ENCODE data around the gene MMS19. TPM values are rescaled to one million over a fixed set of nuclear protein-coding genes. Genes with fewer than 3 reads are reported as not detected.

The MMS19 gene
- total RNA-seq, 2 experiments from 2014 or later, result 96.2 to 97.0 TPM

DNA sequence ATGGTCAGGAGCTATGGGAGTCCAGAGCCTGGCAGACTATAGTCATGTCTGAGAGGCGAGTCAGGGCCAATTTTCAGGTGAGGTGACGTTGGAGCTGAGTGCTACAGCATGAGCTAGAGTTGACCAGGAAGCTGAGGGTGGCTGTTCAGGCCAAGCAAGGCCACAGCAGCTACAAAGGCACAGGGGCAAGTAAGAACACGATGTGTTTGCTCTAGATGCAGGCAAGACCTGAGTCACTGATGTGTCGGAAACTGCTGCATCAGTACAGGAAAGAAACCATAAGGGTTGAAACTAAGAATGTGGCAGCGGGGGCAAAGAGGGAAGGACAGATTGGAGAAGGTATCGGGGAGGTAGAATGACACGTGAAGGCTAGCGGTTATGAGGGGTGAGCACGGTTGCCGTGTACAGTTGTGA, 85.3 kb downstream of the MMS19 start:
- H3K9me3 Mint-ChIP-seq, result no peaks in the 10 kb centered on the region

DNA sequence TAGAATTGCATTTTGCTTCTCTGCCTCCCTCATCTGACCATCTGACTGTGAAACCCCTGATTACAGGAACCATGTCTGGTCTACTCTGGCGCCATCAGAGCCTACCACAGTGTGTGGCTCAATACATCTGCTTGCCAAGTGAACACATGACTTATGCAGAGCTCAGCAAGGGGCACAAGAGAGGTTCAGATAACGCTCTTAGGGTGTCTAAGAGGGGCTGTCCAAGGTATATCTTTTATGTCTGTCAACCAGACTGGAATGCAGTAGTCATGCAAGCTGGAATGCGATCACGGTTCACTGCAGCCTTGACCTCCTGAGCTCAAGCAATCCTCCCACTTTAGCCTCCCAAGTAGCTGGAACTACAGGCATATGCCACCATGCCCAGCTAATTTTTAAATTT, 86.8 kb downstream of the MMS19 start:
- no peak for DNase-seq
- H3K4me1 Mint-ChIP-seq, result peaks cover 40% of the 10 kb centered on the region
- H3K27ac Mint-ChIP-seq, result no peak overlapping the region
- H3K4me3 Mint-ChIP-seq, result no peak overlapping the region
- H3K36me3 Mint-ChIP-seq, result peaks cover 7% of the 10 kb centered on the region
- no peaks in the 10 kb centered on the region for H3K27me3 Mint-ChIP-seq
- no peaks in the 10 kb centered on the region for H3K9me3 Mint-ChIP-seq

More for the DNA sequence above, 85.3 kb downstream of the MMS19 start:
- peak; percentile 66 for DNase-seq
- Mint-ChIP-seq H3K4me3 (peak overlapping the region; percentile 5), H3K27ac (peak overlapping the region; percentile 73), H3K27me3 (no peaks in the 10 kb centered on the region), H3K4me1 (peaks cover 45% of the 10 kb centered on the region), H3K36me3 (peaks cover 10% of the 10 kb centered on the region)

DNA sequence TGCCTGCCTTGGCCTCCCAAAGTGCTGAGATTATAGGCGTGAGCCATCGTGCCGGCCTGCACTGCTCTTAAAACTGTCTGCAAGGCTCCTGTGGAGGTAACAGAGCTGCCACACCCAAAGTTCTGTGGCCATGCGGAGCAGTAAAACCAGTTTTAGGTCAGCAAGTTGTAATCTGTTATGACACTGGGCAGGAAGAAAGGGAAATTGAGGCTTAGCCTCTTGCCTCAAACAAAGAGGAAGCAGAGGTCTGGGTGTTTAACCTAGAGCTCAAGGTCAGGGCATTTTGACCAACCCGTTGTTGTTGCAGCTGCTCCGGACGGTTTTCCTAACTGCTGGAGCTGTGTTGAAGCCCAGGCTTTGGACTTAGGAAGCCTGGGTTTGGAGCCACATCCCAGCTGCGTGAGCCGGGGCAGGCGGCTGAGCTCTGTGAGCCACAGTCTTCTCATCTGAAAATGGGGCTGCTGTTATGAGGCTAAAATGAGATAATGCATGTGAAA, 89.7 kb downstream of the MMS19 start:
- peaks cover 17% of the 10 kb centered on the region for H3K4me1 Mint-ChIP-seq
- no peak for DNase-seq
- H3K4me3 Mint-ChIP-seq, result no peak overlapping the region
- no peak overlapping the region for H3K27ac Mint-ChIP-seq
- no peaks in the 10 kb centered on the region for H3K9me3 Mint-ChIP-seq
- no peaks in the 10 kb centered on the region for H3K36me3 Mint-ChIP-seq
- H3K27me3 Mint-ChIP-seq, result no peaks in the 10 kb centered on the region

Other genes with a start within 250 kb of the MMS19 start
- gene ARHGAP19, start 205.8 kb downstream of the MMS19 start, total RNA-seq, result 10 to 100 TPM; 36.1 to 42.9 TPM
- 1 to 10 TPM; 2.7 to 3.2 TPM for gene FRAT1, start 179.2 kb downstream of the MMS19 start, total RNA-seq
- 1 to 10 TPM; 8.8 to 9.5 TPM for gene FRAT2, start 163.7 kb downstream of the MMS19 start, total RNA-seq
- gene RRP12, start 97.1 kb downstream of the MMS19 start, total RNA-seq, result 10 to 100 TPM; 82.2 to 88.4 TPM
- gene PGAM1, start 72.2 kb downstream of the MMS19 start, total RNA-seq, result 100 to 1,000 TPM; 933 to 982 TPM
- gene EXOSC1, start 52.4 kb downstream of the MMS19 start, total RNA-seq, result 10 to 100 TPM; 48.4 to 53.7 TPM
- gene ZDHHC16, start 52.2 kb downstream of the MMS19 start, total RNA-seq, result 10 to 100 TPM; 37.5 to 42.2 TPM
- 1 to 10 TPM in 1 of 2 experiments, under 1 TPM in 1; 0.99 to 1.3 TPM for gene UBTD1, start 502 bp upstream of the MMS19 start, total RNA-seq
- gene ANKRD2, start 74.4 kb upstream of the MMS19 start, total RNA-seq, result not detected
- not detected for gene HOGA1, start 86.0 kb upstream of the MMS19 start, total RNA-seq
- not detected for gene C10orf62, start 91.3 kb upstream of the MMS19 start, total RNA-seq
- 1 to 10 TPM; 3.0 to 3.4 TPM for gene MORN4, start 135.1 kb upstream of the MMS19 start, total RNA-seq
- gene PI4K2A, start 142.2 kb upstream of the MMS19 start, total RNA-seq, result 10 to 100 TPM; 10.8 to 11.7 TPM
- gene AVPI1, start 188.8 kb upstream of the MMS19 start, total RNA-seq, result 1 to 10 TPM; 3.1 to 3.2 TPM
- 1 to 10 TPM; 4.1 to 5.5 TPM for gene MARVELD1, start 215.3 kb upstream of the MMS19 start, total RNA-seq
- 10 to 100 TPM; 20.9 to 22.8 TPM for gene ZFYVE27, start 238.7 kb upstream of the MMS19 start, total RNA-seq